Measurements from ENCODE around the gene SCCPDH. TPM values are rescaled to one million over a fixed set of nuclear protein-coding genes. Genes with fewer than 3 reads are reported as not detected.

The SCCPDH gene
- total and polyA plus RNA-seq, 2 donors (not counting 3 experiments of a cell fraction or from before 2014, with no cell fraction given) = 24.4 to 37.5 TPM

GRCh38 chr1:246724731-246725095, 504 bp downstream of the SCCPDH start:
- peak overlapping the region; percentile 87 for H2AFZ ChIP-seq (ENCODE audit: low read depth, low read length)

More at GRCh38 chr1:246724731-246725095, 504 bp downstream of the SCCPDH start:
- peak overlapping the region; percentile 70 for H3K9ac ChIP-seq (replicated peaks; ENCODE audit: extremely low read depth, insufficient read depth, low read length)
- no peaks in the 10 kb centered on the region for H3K9me1 ChIP-seq (replicated peaks; ENCODE audit: control insufficient read depth, extremely low read depth, insufficient read depth, low read length)
- intact Hi-C loops (cut with micrococcal nuclease) (loop anchor here (1.0 kb wide), 2 partner anchors 11 to 25 kb away; no protein-coding TSS in a partner anchor), dilution Hi-C loops (cut with MboI; ENCODE audit: extremely low pct_ligation_motif_present, low sequenced_read_pairs) (no loop called here)
- H3K4me1 ChIP-seq (ENCODE audit: control insufficient read depth, extremely low read depth, insufficient read depth, low read length) = peaks cover 6% of the 10 kb centered on the region
- CTCF ChIA-PET = interaction anchor here (0.8 to 1.8 kb wide), 6 partner anchors 10 to 227 kb away, joined by 3 to 10 read pairs (median 3); partner anchors contain the start of gene SMYD3
- H3K36me3 ChIP-seq (ENCODE audit: control insufficient read depth in 2 of 2, extremely low read depth in 1 of 2, insufficient read depth in 2 of 2, low read length in 2 of 2) = peaks cover 0 to 10% of the 10 kb centered on the region in 2 experiments
- H3K27ac ChIP-seq (ENCODE audit: insufficient read depth, low read depth, low read length) = peak overlapping the region; percentile 29
- H3K9me3 ChIP-seq (replicated peaks; ENCODE audit: control insufficient read depth, insufficient read depth, low read length) = no peaks in the 10 kb centered on the region
- H3K79me2 ChIP-seq (ENCODE audit: control insufficient read depth, insufficient read depth, low read length) = peaks cover 15% of the 10 kb centered on the region
- DNase-seq (ENCODE audit: low read depth, low spot score) = peak; percentile 75
- peak overlapping the region; percentile 74 to 91 (median 89) for H3K4me3 ChIP-seq (replicated peaks in 1 of 3; ENCODE audit: insufficient read depth in 1 of 3, low read depth in 1 of 3, low read length in 3 of 3)
- POLR2A ChIA-PET = interaction anchor here (0.6 kb wide), 1 partner anchor 12 kb away, joined by 3 read pairs; no protein-coding TSS in a partner anchor
- no peaks in the 10 kb centered on the region for H3K27me3 ChIP-seq (ENCODE audit: control insufficient read depth in 2 of 2, insufficient read depth in 2 of 2, low read length in 2 of 2)
- TF ChIP-seq POLR2A (IDR thresholded peaks at IDR 0.05; ENCODE audit: low read depth, low read length) (no peak), CTCF (IDR thresholded peaks at IDR 0.05; ENCODE audit: extremely low read depth in 1 of 2, insufficient read depth in 1 of 2, low read depth in 1 of 2, low read length in 2 of 2) (no peak), EZH2 (IDR thresholded peaks at IDR 0.05; ENCODE audit: borderline replicate concordance, low read depth, low read length, severe bottlenecking) (no peak), JUN (IDR thresholded peaks at IDR 0.05; ENCODE audit: borderline replicate concordance, insufficient read depth, insufficient read length, low read depth) (no peak), FOS (IDR thresholded peaks at IDR 0.05; ENCODE audit: borderline replicate concordance, insufficient read depth, low read length) (no peak), POLR2AphosphoS5 (IDR thresholded peaks at IDR 0.05; ENCODE audit: insufficient read depth, low read depth, low read length) (no peak), MAX (IDR thresholded peaks at IDR 0.05; ENCODE audit: insufficient read depth, insufficient read length) (no peak), GATA2 (IDR thresholded peaks at IDR 0.05; ENCODE audit: insufficient read depth, insufficient read length, low read depth, low read length) (no peak), MYC (IDR thresholded peaks at IDR 0.05; ENCODE audit: low read depth, low read length) (no peak)
- FAIRE-seq = peak; percentile 8
- H4K20me1 ChIP-seq (replicated peaks; ENCODE audit: control insufficient read depth, extremely low read depth, insufficient read depth, low read length) = no peaks in the 10 kb centered on the region
- no TSS peak for BruUV-seq (replicated peaks)
- peak overlapping the region; percentile 94 for H3K4me2 ChIP-seq (ENCODE audit: insufficient read depth, low read length)
